ENCODE results near the gene CGREF1.

DNA sequence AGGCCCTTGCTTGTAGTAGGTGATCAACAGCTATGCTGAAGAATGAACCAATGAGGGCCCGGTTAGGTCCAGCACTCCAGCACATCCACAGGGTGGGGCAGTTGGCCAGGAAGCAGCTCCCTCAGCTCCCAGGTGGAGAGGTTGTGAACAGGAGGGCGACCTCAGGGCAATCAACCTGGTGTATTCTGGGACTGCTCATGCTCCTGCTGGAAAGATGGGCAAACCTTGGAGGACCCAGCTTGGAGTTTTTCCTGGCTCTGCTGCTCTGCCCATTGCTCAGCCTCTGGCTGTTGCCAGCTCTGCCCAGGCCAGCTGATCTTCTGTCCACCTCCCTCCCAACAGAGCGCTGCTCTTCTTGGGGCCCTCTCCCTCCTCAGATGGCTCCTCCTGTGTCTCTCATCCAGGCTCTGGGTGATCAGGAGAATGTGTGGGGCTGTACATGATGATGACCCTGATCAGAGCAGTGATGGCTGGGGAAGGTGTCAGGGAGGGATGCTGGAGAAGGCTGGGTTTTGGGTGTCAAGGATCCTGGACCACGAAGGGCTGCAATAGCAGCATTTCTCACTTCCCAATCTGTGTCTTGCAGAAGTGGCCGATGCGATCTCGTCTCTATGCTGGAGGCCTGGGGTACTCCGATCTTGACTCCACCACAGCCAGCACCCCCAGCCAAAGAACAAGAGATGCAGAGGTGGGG lies 33.3 kb upstream of the CGREF1 start:
- no peak for TF ChIP-seq EZH2 (IDR thresholded peaks at IDR 0.05; ENCODE audit: low read length, unreplicated experiment)
- 0 out of 2 replicates have a peak, but pooled peaks have one; percentile 18 for TF ChIP-seq CTCF (conservative IDR thresholded peaks at IDR 0.05; ENCODE audit: low read depth, low read length)
- no peak for TF ChIP-seq EZH2phosphoT487 (IDR thresholded peaks at IDR 0.05; ENCODE audit: borderline replicate concordance, low read length)

Measured in PC-3 (cell line).